Measurements from ENCODE around the gene GLCE.

GLCE gene

GRCh38 chr15:69121198-69121828, 39.1 kb upstream of the GLCE start:
- peaks cover 56% of the 10 kb centered on the region for H3K27me3 ChIP-seq (ENCODE audit: insufficient read depth, low read length, poor library complexity, severe bottlenecking)
- no peak overlapping the region for H3K4me2 ChIP-seq (ENCODE audit: low read depth, low read length, poor library complexity, severe bottlenecking)
- H3K9me2 ChIP-seq (replicated peaks; ENCODE audit: low read depth, low read length) = no peaks in the 10 kb centered on the region
- H3K79me2 ChIP-seq (ENCODE audit: insufficient read depth, low read length) = no peaks in the 10 kb centered on the region
- H3K9ac ChIP-seq (ENCODE audit: low read depth, low read length, poor library complexity, severe bottlenecking) = no peak overlapping the region
- H4K20me1 ChIP-seq (ENCODE audit: insufficient read depth, low read length, poor library complexity, severe bottlenecking) = no peaks in the 10 kb centered on the region
- no peak overlapping the region for H3K4me3 ChIP-seq (ENCODE audit: low read length, poor library complexity, severe bottlenecking)
- H2AFZ ChIP-seq (ENCODE audit: low read length) = no peak overlapping the region
- H3K9me3 ChIP-seq (ENCODE audit: insufficient read depth, low read depth, low read length) = no peaks in the 10 kb centered on the region
- H3K4me1 ChIP-seq (ENCODE audit: insufficient read depth, low read length, poor library complexity, severe bottlenecking) = no peaks in the 10 kb centered on the region
- no peaks in the 10 kb centered on the region for H3F3A ChIP-seq (ENCODE audit: low read depth)
- no peaks in the 10 kb centered on the region for H3K36me3 ChIP-seq (ENCODE audit: insufficient read depth, low read length)
- TF ChIP-seq CTCF (conservative IDR thresholded peaks at IDR 0.05; ENCODE audit: low read length) (no peak), EZH2phosphoT487 (IDR thresholded peaks at IDR 0.05; ENCODE audit: borderline replicate concordance) (no peak)

DNA sequence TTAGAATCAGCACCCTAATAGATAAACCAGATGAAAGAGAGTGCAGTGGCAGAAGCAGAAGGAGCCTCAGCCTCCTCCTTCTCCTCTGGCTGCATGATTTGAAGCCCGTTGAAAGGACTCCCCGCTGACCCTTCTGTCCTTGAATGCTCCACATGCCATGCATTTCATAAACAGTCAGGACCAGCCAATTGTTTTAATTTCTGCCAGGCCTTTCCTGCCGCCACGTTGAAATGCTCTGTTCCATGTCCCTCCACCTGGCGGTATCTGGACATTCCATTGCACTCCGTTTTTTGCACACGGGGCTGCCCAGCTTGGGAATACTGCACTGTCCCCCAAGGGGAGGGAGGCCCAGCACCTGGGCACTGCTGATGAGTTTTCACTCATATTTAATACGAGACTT, 35.2 kb upstream of the GLCE start:
- no peak overlapping the region for H2AFZ ChIP-seq (ENCODE audit: low read length)
- H3K4me2 ChIP-seq (ENCODE audit: low read depth, low read length, poor library complexity, severe bottlenecking) = no peak overlapping the region
- no peaks in the 10 kb centered on the region for H3K36me3 ChIP-seq (ENCODE audit: insufficient read depth, low read length)
- no peaks in the 10 kb centered on the region for H3K79me2 ChIP-seq (ENCODE audit: insufficient read depth, low read length)
- peaks cover 18% of the 10 kb centered on the region for H3K27me3 ChIP-seq (ENCODE audit: insufficient read depth, low read length, poor library complexity, severe bottlenecking)
- H3K9me3 ChIP-seq (ENCODE audit: insufficient read depth, low read depth, low read length) = no peaks in the 10 kb centered on the region
- H4K20me1 ChIP-seq (ENCODE audit: insufficient read depth, low read length, poor library complexity, severe bottlenecking) = no peaks in the 10 kb centered on the region
- no peaks in the 10 kb centered on the region for H3K9me2 ChIP-seq (replicated peaks; ENCODE audit: low read depth, low read length)
- no peaks in the 10 kb centered on the region for H3F3A ChIP-seq (ENCODE audit: low read depth)
- no peak overlapping the region for H3K9ac ChIP-seq (ENCODE audit: low read depth, low read length, poor library complexity, severe bottlenecking)
- no peak overlapping the region for H3K4me3 ChIP-seq (ENCODE audit: low read length, poor library complexity, severe bottlenecking)
- TF ChIP-seq EZH2phosphoT487 (IDR thresholded peaks at IDR 0.05; ENCODE audit: borderline replicate concordance) (no peak), CTCF (conservative IDR thresholded peaks at IDR 0.05; ENCODE audit: low read length) (no peak)
- no peaks in the 10 kb centered on the region for H3K4me1 ChIP-seq (ENCODE audit: insufficient read depth, low read length, poor library complexity, severe bottlenecking)

GRCh38 chr15:69126054-69126469, 34.4 kb upstream of the GLCE start:
- Histone ChIP-seq H3K9ac (ENCODE audit: low read depth, low read length, poor library complexity, severe bottlenecking) (no peak overlapping the region), H3K4me1 (ENCODE audit: insufficient read depth, low read length, poor library complexity, severe bottlenecking) (no peaks in the 10 kb centered on the region), H3F3A (ENCODE audit: low read depth) (no peaks in the 10 kb centered on the region), H3K9me2 (replicated peaks; ENCODE audit: low read depth, low read length) (no peaks in the 10 kb centered on the region), H2AFZ (ENCODE audit: low read length) (no peak overlapping the region), H3K9me3 (ENCODE audit: insufficient read depth, low read depth, low read length) (no peaks in the 10 kb centered on the region), H3K36me3 (ENCODE audit: insufficient read depth, low read length) (no peaks in the 10 kb centered on the region), H3K4me2 (ENCODE audit: low read depth, low read length, poor library complexity, severe bottlenecking) (no peak overlapping the region), H3K27me3 (ENCODE audit: insufficient read depth, low read length, poor library complexity, severe bottlenecking) (peaks cover 10% of the 10 kb centered on the region), H4K20me1 (ENCODE audit: insufficient read depth, low read length, poor library complexity, severe bottlenecking) (no peaks in the 10 kb centered on the region), H3K79me2 (ENCODE audit: insufficient read depth, low read length) (no peaks in the 10 kb centered on the region), H3K4me3 (ENCODE audit: low read length, poor library complexity, severe bottlenecking) (no peak overlapping the region)
- TF ChIP-seq EZH2phosphoT487 (IDR thresholded peaks at IDR 0.05; ENCODE audit: borderline replicate concordance) = no peak

DNA sequence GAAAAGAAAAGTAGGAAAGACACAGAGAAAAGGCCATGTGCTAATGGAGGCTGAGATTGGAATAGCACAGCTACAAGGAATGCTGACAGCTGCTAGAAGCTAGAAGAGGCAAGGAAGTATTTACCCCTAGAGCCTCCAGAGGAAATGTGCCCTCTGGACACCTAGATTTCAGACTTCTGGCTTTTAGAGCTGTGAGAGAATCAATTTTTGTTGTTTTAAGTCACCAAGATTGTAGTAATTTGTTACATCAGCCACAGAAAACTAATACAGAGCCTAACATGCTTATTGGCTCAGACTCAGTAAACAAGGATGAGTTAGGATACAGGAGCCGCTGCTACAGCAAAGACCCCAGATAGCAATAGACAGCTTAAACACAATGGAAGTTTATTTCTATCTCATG, 33.1 kb upstream of the GLCE start:
- no peaks in the 10 kb centered on the region for H4K20me1 ChIP-seq (ENCODE audit: insufficient read depth, low read length, poor library complexity, severe bottlenecking)
- no peaks in the 10 kb centered on the region for H3K36me3 ChIP-seq (ENCODE audit: insufficient read depth, low read length)
- H3K9me2 ChIP-seq (replicated peaks; ENCODE audit: low read depth, low read length) = no peaks in the 10 kb centered on the region
- TF ChIP-seq CTCF (conservative IDR thresholded peaks at IDR 0.05; ENCODE audit: low read length) = no peak
- TF ChIP-seq EZH2phosphoT487 (IDR thresholded peaks at IDR 0.05; ENCODE audit: borderline replicate concordance) = no peak
- no peak overlapping the region for H3K4me3 ChIP-seq (ENCODE audit: low read length, poor library complexity, severe bottlenecking)
- H3K79me2 ChIP-seq (ENCODE audit: insufficient read depth, low read length) = no peaks in the 10 kb centered on the region
- no peak overlapping the region for H3K4me2 ChIP-seq (ENCODE audit: low read depth, low read length, poor library complexity, severe bottlenecking)
- H3K4me1 ChIP-seq (ENCODE audit: insufficient read depth, low read length, poor library complexity, severe bottlenecking) = no peaks in the 10 kb centered on the region
- peaks cover 6% of the 10 kb centered on the region for H3K27me3 ChIP-seq (ENCODE audit: insufficient read depth, low read length, poor library complexity, severe bottlenecking)
- no peaks in the 10 kb centered on the region for H3K9me3 ChIP-seq (ENCODE audit: insufficient read depth, low read depth, low read length)
- H3F3A ChIP-seq (ENCODE audit: low read depth) = no peaks in the 10 kb centered on the region
- no peak overlapping the region for H3K9ac ChIP-seq (ENCODE audit: low read depth, low read length, poor library complexity, severe bottlenecking)
- H2AFZ ChIP-seq (ENCODE audit: low read length) = no peak overlapping the region
